ENCODE data around the gene B3GNT8. TPM values are rescaled to one million over a fixed set of nuclear protein-coding genes. Genes with fewer than 3 reads are reported as not detected.
"Not testable (repeated sequence)": the region's sequence is repeated elsewhere in the genome, so short reads cannot be mapped to it uniquely, and the experiment has no call there.

B3GNT8 gene
- polyA plus RNA-seq, 5 donors, result 4.0 to 9.0 (median 5.9) TPM

GRCh38 chr19:41395355-41395754, 31.8 kb downstream of the B3GNT8 start:
- no peak for DNase-seq

GRCh38 chr19:41392775-41393174, 34.4 kb downstream of the B3GNT8 start:
- no peak for DNase-seq

- no peak for DNase-seq
Observed at GRCh38 chr19:41391618-41392017, 35.6 kb downstream of the B3GNT8 start.

- DNase-seq, result no peak
Observed at GRCh38 chr19:41386442-41386841, 40.7 kb downstream of the B3GNT8 start.

GRCh38 chr19:41384351-41384750, 42.8 kb downstream of the B3GNT8 start:
- DNase-seq, result no peak

- DNase-seq, result not testable (repeated sequence)
Observed at GRCh38 chr19:41381536-41381935, 45.6 kb downstream of the B3GNT8 start.

- no peak for DNase-seq
Observed at GRCh38 chr19:41377977-41378709, 49.0 kb downstream of the B3GNT8 start.

GRCh38 chr19:41376998-41377365, 50.2 kb downstream of the B3GNT8 start:
- no peak for DNase-seq

GRCh38 chr19:41376241-41376997, 50.8 kb downstream of the B3GNT8 start, which contains the start of gene TMEM91:
Gene TMEM91, plus strand, starts transcription at chr19:41376533. Its CDS starts 1,777 bp downstream, at chr19:41378310.
- no peak for DNase-seq

Other genes starting within 250 kb of the B3GNT8 start
- gene CYP2S1, start 234.2 kb downstream of the B3GNT8 start, polyA plus RNA-seq (ENCODE audit: insufficient read depth in 1 of 5, insufficient read length in 5 of 5, low replicate concordance in 1 of 5), result 1 to 10 TPM; 1.8 to 5.7 (median 4.1) TPM
- 10 to 100 TPM; 24.3 to 42.3 (median 29.6) TPM for gene AXL, start 208.2 kb downstream of the B3GNT8 start, polyA plus RNA-seq (ENCODE audit: insufficient read depth in 1 of 5, insufficient read length in 5 of 5, low replicate concordance in 1 of 5)
- gene HNRNPUL1, start 163.0 kb downstream of the B3GNT8 start, polyA plus RNA-seq (ENCODE audit: insufficient read depth in 1 of 5, insufficient read length in 5 of 5, low replicate concordance in 1 of 5), result 100 to 1,000 TPM; 195 to 226 (median 213) TPM
- gene CCDC97, start 117.2 kb downstream of the B3GNT8 start, polyA plus RNA-seq (ENCODE audit: insufficient read depth in 1 of 5, insufficient read length in 5 of 5, low replicate concordance in 1 of 5), result 10 to 100 TPM; 28.8 to 39.3 (median 29.3) TPM
- 10 to 100 TPM; 23.8 to 41.2 (median 30.2) TPM for gene TGFB1, start 73.5 kb downstream of the B3GNT8 start, polyA plus RNA-seq (ENCODE audit: insufficient read depth in 1 of 5, insufficient read length in 5 of 5, low replicate concordance in 1 of 5)
- gene B9D2, start 63.2 kb downstream of the B3GNT8 start, polyA plus RNA-seq (ENCODE audit: insufficient read depth in 1 of 5, insufficient read length in 5 of 5, low replicate concordance in 1 of 5), result 1 to 10 TPM; 6.3 to 8.8 (median 8.5) TPM
- 10 to 100 TPM; 10.5 to 20.2 (median 17.6) TPM for gene TMEM91, start 50.8 kb downstream of the B3GNT8 start, polyA plus RNA-seq (ENCODE audit: insufficient read depth in 1 of 5, insufficient read length in 5 of 5, low replicate concordance in 1 of 5)
- gene EXOSC5, start 30.0 kb downstream of the B3GNT8 start, polyA plus RNA-seq (ENCODE audit: insufficient read depth in 1 of 5, insufficient read length in 5 of 5, low replicate concordance in 1 of 5), result 10 to 100 TPM; 11.5 to 19.7 (median 14.7) TPM
- gene BCKDHA, start 29.6 kb downstream of the B3GNT8 start, polyA plus RNA-seq (ENCODE audit: insufficient read depth in 1 of 5, insufficient read length in 5 of 5, low replicate concordance in 1 of 5), result 10 to 100 TPM; 15.7 to 38.4 (median 31.3) TPM
- 10 to 100 TPM; 46.1 to 59.7 (median 52.9) TPM for gene DMAC2, start 12.5 kb upstream of the B3GNT8 start, polyA plus RNA-seq (ENCODE audit: insufficient read depth in 1 of 5, insufficient read length in 5 of 5, low replicate concordance in 1 of 5)
- under 1 TPM; 0.44 to 0.75 (median 0.55) TPM for gene ERICH4, start 15.8 kb upstream of the B3GNT8 start, polyA plus RNA-seq (ENCODE audit: insufficient read depth in 1 of 5, insufficient read length in 5 of 5, low replicate concordance in 1 of 5)
- gene CEACAM21, start 148.8 kb upstream of the B3GNT8 start, polyA plus RNA-seq (ENCODE audit: insufficient read depth in 1 of 5, insufficient read length in 5 of 5, low replicate concordance in 1 of 5), result 1 to 10 TPM; 3.6 to 9.1 (median 7.2) TPM
- gene CEACAM4, start 199.7 kb upstream of the B3GNT8 start, polyA plus RNA-seq (ENCODE audit: insufficient read depth in 1 of 5, insufficient read length in 5 of 5, low replicate concordance in 1 of 5), result under 1 TPM in 4 of 5 donors, not detected in 1; 0.10 to 0.66 (median 0.30) TPM

Measured in right lung (tissue), 5 donors.